B cell (primary cell): ENCODE measurements around the gene SPDYE16. TPM values are rescaled to one million over a fixed set of nuclear protein-coding genes. Genes with fewer than 3 reads are reported as not detected.
"Not testable (repeated sequence)": the region's sequence is repeated elsewhere in the genome, so short reads cannot be mapped to it uniquely, and the experiment has no call there.

Experiments used
- ATAC-seq: fragments of 200-7000 bp; cut with Tn5 transposase; one replicate; pipeline ENCODE4 v1.10.0; 2021; ENCODE audit warnings: low read depth, mild to moderate bottlenecking, moderate number of reproducible peaks, moderate library complexity
- CTCF ChIA-PET: fragments of 350-600 bp; sonication (Branson Sonifier 250); formaldehyde crosslinking; loops from one replicate; lab custom pipeline; 2021; ENCODE audit warnings: antibody characterized with exemption, inconsistent platforms; lab: Charles Lee
- POLR2A ChIA-PET: fragments of 350-600 bp; sonication (Branson Sonifier 250); formaldehyde crosslinking; loops from one replicate; lab custom pipeline; 2021; ENCODE audit warnings: antibody characterized with exemption; lab: Charles Lee
- DNase-seq: peaks from one replicate; pipeline ENCODE4 v3.0.0; 2013
- H2AFZ ChIP-seq: 2 replicates; pipeline ENCODE4 v1.6.1; 2012; ENCODE audit warnings: mild to moderate bottlenecking, low read depth, low read length; ENCODE audit not compliant: insufficient read depth, poor library complexity, severe bottlenecking
- H3K27ac ChIP-seq, 2 donors: 1 replicate in 1 of 2; 2 replicates in 1 of 2; pipeline ENCODE4 v1.5.1; 2012 to 2013; ENCODE audit warnings: low read length in 2 of 2, mild to moderate bottlenecking in 2 of 2, moderate library complexity in 1 of 2
- H3K27me3 ChIP-seq, 4 experiments: fragments of 200-600 bp in 1 of 4; sonication (generic) in 1 of 4; replicated peaks in 1 of 4; 1 replicate in 2 of 4; 2 replicates in 2 of 4; pipeline versions ENCODE4 v1.6.1 to v1.7.0; 2013 to 2016; ENCODE audit warnings: low read length in 3 of 4, mild to moderate bottlenecking in 2 of 4, mixed read lengths in 1 of 4, moderate library complexity in 1 of 4; ENCODE audit not compliant: insufficient read depth in 4 of 4, control insufficient read depth in 3 of 4; ENCODE audit errors: control extremely low read depth in 1 of 4
- H3K36me3 ChIP-seq, 2 experiments: replicated peaks in 1 of 2; 1 replicate in 1 of 2; 2 replicates in 1 of 2; pipeline versions ENCODE4 v1.6.1 to v1.7.1; 2013; ENCODE audit warnings: low read length in 1 of 2; ENCODE audit not compliant: insufficient read depth in 2 of 2, control insufficient read depth in 1 of 2; ENCODE audit errors: control extremely low read depth in 1 of 2, extremely low read depth in 1 of 2
- H3K4me1 ChIP-seq, 2 donors: fragments of 200-600 bp in 1 of 2; sonication (generic) in 1 of 2; 1 replicate in 1 of 2; 2 replicates in 1 of 2; pipeline versions ENCODE4 v1.5.1 to v1.6.1; 2013 to 2017; ENCODE audit warnings: low read length in 2 of 2; ENCODE audit not compliant: control insufficient read depth in 2 of 2, insufficient read depth in 2 of 2
- H3K4me2 ChIP-seq: replicated peaks from 2 replicates; pipeline ENCODE3; 2012; ENCODE audit warnings: mild to moderate bottlenecking, low read depth, low read length; ENCODE audit not compliant: poor library complexity, severe bottlenecking
- H3K4me3 ChIP-seq, 5 experiments: fragments of 200-600 bp in 1 of 5; sonication (generic) in 1 of 5; 1 replicate in 3 of 5; 2 replicates in 2 of 5; pipeline versions ENCODE4 v1.5.1 to v1.7.0; 2011 to 2016; ENCODE audit warnings: low read length in 4 of 5, mild to moderate bottlenecking in 4 of 5, low read depth in 2 of 5, control low read depth in 1 of 5, moderate library complexity in 1 of 5; ENCODE audit not compliant: insufficient read depth in 1 of 5; ENCODE audit errors: control extremely low read depth in 1 of 5, extremely low read depth in 1 of 5
- H3K79me2 ChIP-seq: fragments of 200-600 bp; sonication (generic); one replicate; pipeline ENCODE4 v1.6.0; 2016; ENCODE audit warnings: low read length; ENCODE audit not compliant: control insufficient read depth, insufficient read depth
- H3K9ac ChIP-seq: fragments of 200-600 bp; sonication (generic); 2 replicates; pipeline ENCODE4 v1.6.1; 2017; ENCODE audit warnings: mild to moderate bottlenecking, low read length, moderate library complexity
- H3K9me3 ChIP-seq, 3 donors: one replicate each; pipeline versions ENCODE4 v1.6.1 to v1.7.1; 2013; ENCODE audit warnings: low read length in 2 of 3; ENCODE audit not compliant: control insufficient read depth in 2 of 3, insufficient read depth in 1 of 3; ENCODE audit errors: control extremely low read depth in 1 of 3
- H4K20me1 ChIP-seq: 2 replicates; pipeline ENCODE4 v1.6.0; 2012; ENCODE audit warnings: mild to moderate bottlenecking, low read length; ENCODE audit not compliant: insufficient read depth, control insufficient read depth, poor library complexity, severe bottlenecking
- H3K27ac Mint-ChIP-seq: one replicate; pipeline ENCODE4 v1.8.0; 2021; ENCODE audit warnings: mixed read lengths
- H3K27me3 Mint-ChIP-seq: one replicate; pipeline ENCODE4 v1.8.0; 2021; ENCODE audit warnings: mixed read lengths
- H3K4me1 Mint-ChIP-seq: one replicate; pipeline ENCODE4 v1.8.0; 2021; ENCODE audit warnings: mixed read lengths
- H3K4me3 Mint-ChIP-seq: one replicate; pipeline ENCODE4 v1.8.0; 2021; ENCODE audit warnings: mixed read lengths
- H3K9me3 Mint-ChIP-seq: one replicate; pipeline ENCODE4 v1.8.0; 2022; ENCODE audit warnings: mixed read lengths; ENCODE audit not compliant: insufficient read depth
- WGBS: methylation state at CpG from one replicate; pipeline ENCODE4 v1.1.5; 2013; ENCODE audit warnings: missing lambda C conversion rate; ENCODE audit not compliant: insufficient coverage; 5-methylcytosine and 5-hydroxymethylcytosine counted together
- intact Hi-C: fragments of 100-400 bp; cut with micrococcal nuclease; formaldehyde crosslinking; loops from one replicate; pipeline ENCODE4 v1.10.0; 2022
- polyA plus RNA-seq: library from polyadenylated mRNA; depleted of rRNA; stranded (reverse); fragments of >200 nt; gene quantifications from 2 replicates; pipeline ENCODE4 v1.2.3, GENCODE V29; 2012
- total RNA-seq, 2 donors: library from RNA; stranded (reverse); fragments of 120-200 nt in 1 of 2; gene quantifications; 1 replicate in 1 of 2; 2 replicates in 1 of 2; pipeline versions ENCODE4 v1.2.3 to v1.2.4, GENCODE V29; 2013 to 2022

SPDYE16 gene
- total and polyA plus RNA-seq, 2 donors (not counting 1 experiment from before 2014, with no cell fraction given), result 0.34 to 0.69 TPM

- H3K79me2 ChIP-seq, DNase-seq, H3K9me3 Mint-ChIP-seq, H3K4me1 Mint-ChIP-seq, H3K9me3 ChIP-seq, H3K4me3 Mint-ChIP-seq, H4K20me1 ChIP-seq, H3K36me3 ChIP-seq, H3K4me1 ChIP-seq, H3K4me3 ChIP-seq, POLR2A ChIA-PET, ATAC-seq, H3K27ac Mint-ChIP-seq, H2AFZ ChIP-seq, H3K4me2 ChIP-seq, CTCF ChIA-PET, H3K27me3 ChIP-seq, H3K27me3 Mint-ChIP-seq, H3K9ac ChIP-seq, H3K27ac ChIP-seq, intact Hi-C loops: not testable (repeated sequence)
- no CpG with 5 or more reads among the region's 19 CpGs for WGBS
Measured at GRCh38 chr7:76499924-76500241, 43.2 kb downstream of the SPDYE16 start.

- H3K27ac Mint-ChIP-seq, H4K20me1 ChIP-seq, H3K27me3 ChIP-seq, H3K27me3 Mint-ChIP-seq, H3K4me1 ChIP-seq, intact Hi-C loops, H3K36me3 ChIP-seq, H3K9me3 Mint-ChIP-seq, H3K4me2 ChIP-seq, CTCF ChIA-PET, H2AFZ ChIP-seq, H3K27ac ChIP-seq, H3K4me1 Mint-ChIP-seq, H3K9me3 ChIP-seq, H3K79me2 ChIP-seq, ATAC-seq, DNase-seq, H3K4me3 ChIP-seq, POLR2A ChIA-PET, H3K4me3 Mint-ChIP-seq, H3K9ac ChIP-seq: not testable (repeated sequence)
- no CpG with 5 or more reads among the region's 28 CpGs for WGBS
Measured at GRCh38 chr7:76499201-76499923, 43.7 kb downstream of the SPDYE16 start.

- WGBS, result 100% methylated on average over 1 of the region's 10 CpGs
- H3K27me3 Mint-ChIP-seq, H4K20me1 ChIP-seq, POLR2A ChIA-PET, DNase-seq, H3K9ac ChIP-seq, H3K27me3 ChIP-seq, H3K4me3 ChIP-seq, H3K27ac Mint-ChIP-seq, H3K27ac ChIP-seq, CTCF ChIA-PET, H3K4me3 Mint-ChIP-seq, H3K4me1 Mint-ChIP-seq, H3K9me3 Mint-ChIP-seq, ATAC-seq, H2AFZ ChIP-seq, H3K9me3 ChIP-seq, H3K4me1 ChIP-seq, H3K4me2 ChIP-seq, intact Hi-C loops, H3K36me3 ChIP-seq, H3K79me2 ChIP-seq: not testable (repeated sequence)
Measured at GRCh38 chr7:76498583-76499200, 44.4 kb downstream of the SPDYE16 start.

- H3K4me3 ChIP-seq, ATAC-seq, H3K27me3 ChIP-seq, intact Hi-C loops, H3K79me2 ChIP-seq, H2AFZ ChIP-seq, CTCF ChIA-PET, H3K36me3 ChIP-seq, DNase-seq, H3K27me3 Mint-ChIP-seq, H4K20me1 ChIP-seq, H3K9me3 Mint-ChIP-seq, H3K4me1 ChIP-seq, H3K27ac ChIP-seq, H3K4me2 ChIP-seq, H3K27ac Mint-ChIP-seq, H3K4me3 Mint-ChIP-seq, POLR2A ChIA-PET, H3K9me3 ChIP-seq, H3K9ac ChIP-seq, H3K4me1 Mint-ChIP-seq: not testable (repeated sequence)
- no CpG with 5 or more reads among the region's 27 CpGs for WGBS
Measured at GRCh38 chr7:76497918-76498582, 45.0 kb downstream of the SPDYE16 start.
